SK-N-SH (cell line): ENCODE results near the gene RSU1.

ENCODE experiments used
- CHD2 ChIP-seq: fragments of 150-350 bp; IDR thresholded peaks from 2 replicates; pipeline ENCODE4 v1.6.1; 2018; ENCODE audit warnings: low read length; ENCODE audit not compliant: partially characterized antibody
- EZH2phosphoT487 ChIP-seq: fragments of 200-600 bp; sonication (generic); IDR thresholded peaks from 2 replicates; pipeline ENCODE4 v1.6.1; 2017; ENCODE audit warnings: low read depth, mixed run types, mild to moderate bottlenecking, antibody characterized with exemption, moderate library complexity, borderline replicate concordance
- FOXJ3 ChIP-seq: sonication (generic); formaldehyde crosslinking; IDR thresholded peaks from 2 replicates; pipeline ENCODE4 v1.5.1; 2020; ENCODE audit warnings: mild to moderate bottlenecking, missing genetic modification reagents
- JUND ChIP-seq: IDR thresholded peaks from 2 replicates; pipeline ENCODE4 v1.4.0; 2012
- REST ChIP-seq: IDR thresholded peaks from 2 replicates; pipeline ENCODE4 v1.6.1; 2012; ENCODE audit warnings: mild to moderate bottlenecking, low read depth, low read length, moderate library complexity
- TEAD4 ChIP-seq: IDR thresholded peaks from 2 replicates; pipeline ENCODE4 v1.4.0; 2012; ENCODE audit warnings: mild to moderate bottlenecking, borderline replicate concordance; ENCODE audit not compliant: insufficient read depth
- YY1 ChIP-seq: IDR thresholded peaks from 2 replicates; pipeline ENCODE4 v1.4.0; 2012; ENCODE audit warnings: low read depth, mild to moderate bottlenecking
- TF ChIP-seq, protein P1 (sequence below): fragments of 150-350 bp; IDR thresholded peaks from 2 replicates; pipeline ENCODE4 v1.6.1; 2017; ENCODE audit warnings: antibody characterized with exemption, low read length, low read depth, borderline replicate concordance
- TF ChIP-seq, protein P2 (sequence below): fragments of 200-600 bp; sonication (generic); IDR thresholded peaks from 2 replicates; pipeline ENCODE4 v1.6.1; 2017; ENCODE audit warnings: antibody characterized with exemption, mild to moderate bottlenecking, moderate library complexity
- TF ChIP-seq, protein P3 (sequence below): IDR thresholded peaks from 2 replicates; pipeline ENCODE4; 2012

DNA sequence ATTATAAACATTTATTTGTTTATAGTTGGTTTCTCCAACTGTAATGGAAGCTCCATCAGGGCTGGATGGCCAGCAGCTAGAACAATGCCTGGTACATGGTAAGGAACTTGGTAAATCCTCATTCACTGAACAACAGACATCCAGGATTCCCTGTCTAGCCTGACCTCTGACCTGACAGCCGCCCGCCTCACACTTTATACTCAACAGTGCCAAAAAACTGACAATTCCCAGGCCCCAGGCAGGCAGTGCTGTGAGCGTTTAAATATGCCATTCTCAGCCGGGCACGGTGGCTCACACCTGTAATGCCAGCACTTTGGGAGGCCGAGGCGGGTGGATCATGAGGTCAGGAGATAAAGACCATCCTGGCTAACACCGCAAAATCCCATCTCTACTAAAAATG is 55.9 kb downstream of the RSU1 start:
- TF ChIP-seq EZH2phosphoT487 (no peak), YY1 (no peak), CHD2 (no peak), REST (no peak), FOXJ3 (CRISPR knock-in tag) (no peak), JUND (no peak), TEAD4 (no peak)
- TF ChIP-seq, protein P1, sequence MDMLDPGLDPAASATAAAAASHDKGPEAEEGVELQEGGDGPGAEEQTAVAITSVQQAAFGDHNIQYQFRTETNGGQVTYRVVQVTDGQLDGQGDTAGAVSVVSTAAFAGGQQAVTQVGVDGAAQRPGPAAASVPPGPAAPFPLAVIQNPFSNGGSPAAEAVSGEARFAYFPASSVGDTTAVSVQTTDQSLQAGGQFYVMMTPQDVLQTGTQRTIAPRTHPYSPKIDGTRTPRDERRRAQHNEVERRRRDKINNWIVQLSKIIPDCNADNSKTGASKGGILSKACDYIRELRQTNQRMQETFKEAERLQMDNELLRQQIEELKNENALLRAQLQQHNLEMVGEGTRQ: no peak
- TF ChIP-seq, protein P2, sequence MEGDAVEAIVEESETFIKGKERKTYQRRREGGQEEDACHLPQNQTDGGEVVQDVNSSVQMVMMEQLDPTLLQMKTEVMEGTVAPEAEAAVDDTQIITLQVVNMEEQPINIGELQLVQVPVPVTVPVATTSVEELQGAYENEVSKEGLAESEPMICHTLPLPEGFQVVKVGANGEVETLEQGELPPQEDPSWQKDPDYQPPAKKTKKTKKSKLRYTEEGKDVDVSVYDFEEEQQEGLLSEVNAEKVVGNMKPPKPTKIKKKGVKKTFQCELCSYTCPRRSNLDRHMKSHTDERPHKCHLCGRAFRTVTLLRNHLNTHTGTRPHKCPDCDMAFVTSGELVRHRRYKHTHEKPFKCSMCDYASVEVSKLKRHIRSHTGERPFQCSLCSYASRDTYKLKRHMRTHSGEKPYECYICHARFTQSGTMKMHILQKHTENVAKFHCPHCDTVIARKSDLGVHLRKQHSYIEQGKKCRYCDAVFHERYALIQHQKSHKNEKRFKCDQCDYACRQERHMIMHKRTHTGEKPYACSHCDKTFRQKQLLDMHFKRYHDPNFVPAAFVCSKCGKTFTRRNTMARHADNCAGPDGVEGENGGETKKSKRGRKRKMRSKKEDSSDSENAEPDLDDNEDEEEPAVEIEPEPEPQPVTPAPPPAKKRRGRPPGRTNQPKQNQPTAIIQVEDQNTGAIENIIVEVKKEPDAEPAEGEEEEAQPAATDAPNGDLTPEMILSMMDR: no peak
- TF ChIP-seq, protein P3, sequence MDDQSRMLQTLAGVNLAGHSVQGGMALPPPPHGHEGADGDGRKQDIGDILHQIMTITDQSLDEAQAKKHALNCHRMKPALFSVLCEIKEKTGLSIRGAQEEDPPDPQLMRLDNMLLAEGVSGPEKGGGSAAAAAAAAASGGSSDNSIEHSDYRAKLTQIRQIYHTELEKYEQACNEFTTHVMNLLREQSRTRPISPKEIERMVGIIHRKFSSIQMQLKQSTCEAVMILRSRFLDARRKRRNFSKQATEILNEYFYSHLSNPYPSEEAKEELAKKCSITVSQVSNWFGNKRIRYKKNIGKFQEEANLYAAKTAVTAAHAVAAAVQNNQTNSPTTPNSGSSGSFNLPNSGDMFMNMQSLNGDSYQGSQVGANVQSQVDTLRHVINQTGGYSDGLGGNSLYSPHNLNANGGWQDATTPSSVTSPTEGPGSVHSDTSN: no peak
